ENCODE measurements around the gene PITRM1.

PITRM1 gene

DNA sequence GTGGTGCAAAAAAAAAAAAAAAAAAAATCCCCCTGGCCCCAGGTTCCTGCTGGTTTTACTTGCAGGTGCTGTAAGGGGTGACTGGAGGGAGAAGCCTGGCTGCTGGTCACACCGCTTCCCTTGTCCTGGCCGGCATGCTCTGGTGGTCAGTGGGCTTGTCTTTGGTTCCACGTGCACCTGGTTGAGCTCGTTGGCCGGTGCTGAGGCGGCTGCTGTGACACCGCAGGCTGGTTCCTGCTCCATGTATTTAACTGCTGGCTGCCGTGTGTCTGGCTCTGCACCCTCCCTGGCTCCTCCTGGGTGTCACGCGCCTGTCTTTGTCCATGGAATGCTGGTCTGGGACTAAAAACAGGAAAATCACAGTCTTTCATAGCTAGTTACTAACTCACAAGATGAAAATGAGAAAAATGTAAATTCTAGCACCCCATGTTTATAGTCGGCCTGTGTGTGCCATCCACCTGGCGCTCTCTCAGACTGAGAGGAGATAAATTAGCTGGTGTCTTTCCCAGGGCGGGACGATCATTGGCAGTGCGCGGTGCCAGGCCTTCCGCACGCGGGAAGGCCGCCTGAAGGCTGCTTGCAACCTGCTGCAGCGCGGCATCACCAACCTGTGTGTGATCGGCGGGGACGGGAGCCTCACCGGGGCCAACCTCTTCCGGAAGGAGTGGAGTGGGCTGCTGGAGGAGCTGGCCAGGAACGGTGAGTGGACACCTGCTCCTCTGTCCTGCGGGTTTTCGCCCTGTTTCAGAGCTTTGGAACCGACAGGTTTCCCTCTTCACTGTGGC lies 71.5 kb downstream of the PITRM1 start:
- no peak for DNase-seq (ENCODE audit: low spot score)

DNA sequence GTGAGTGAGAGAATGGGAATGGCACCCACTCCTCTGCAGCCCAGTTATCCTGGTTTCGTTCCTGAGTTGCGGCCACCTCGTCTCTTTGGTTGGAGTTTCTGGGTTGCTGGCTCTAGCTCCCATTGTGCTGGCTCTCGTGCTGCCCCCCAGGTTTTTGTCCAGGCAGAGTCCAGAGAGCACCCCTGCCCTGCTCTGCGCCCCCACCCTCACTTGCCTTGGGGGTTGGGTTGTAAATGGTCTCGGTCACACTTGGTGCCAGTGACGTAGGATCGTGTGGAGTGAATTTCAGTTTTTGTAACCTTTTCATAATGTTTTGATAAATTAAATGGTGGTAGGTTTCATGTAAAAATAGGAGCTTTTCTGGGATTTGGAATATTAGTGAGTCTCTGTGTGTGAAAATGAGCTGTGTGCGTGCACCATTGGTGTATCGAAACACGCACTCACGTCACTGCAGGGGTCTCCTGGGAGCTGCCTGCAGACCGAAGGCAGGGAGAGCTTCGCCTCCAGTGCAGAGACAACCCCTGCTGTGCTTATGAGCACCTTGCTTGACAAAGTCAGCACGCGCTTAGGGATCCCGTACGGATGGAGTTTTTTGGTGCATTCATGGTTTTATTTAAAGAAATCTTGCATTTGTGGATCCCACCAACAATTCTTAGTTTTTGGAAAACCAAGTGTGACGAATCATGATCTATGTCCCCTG lies 72.3 kb downstream of the PITRM1 start:
- DNase-seq (ENCODE audit: low spot score), result no peak

DNA sequence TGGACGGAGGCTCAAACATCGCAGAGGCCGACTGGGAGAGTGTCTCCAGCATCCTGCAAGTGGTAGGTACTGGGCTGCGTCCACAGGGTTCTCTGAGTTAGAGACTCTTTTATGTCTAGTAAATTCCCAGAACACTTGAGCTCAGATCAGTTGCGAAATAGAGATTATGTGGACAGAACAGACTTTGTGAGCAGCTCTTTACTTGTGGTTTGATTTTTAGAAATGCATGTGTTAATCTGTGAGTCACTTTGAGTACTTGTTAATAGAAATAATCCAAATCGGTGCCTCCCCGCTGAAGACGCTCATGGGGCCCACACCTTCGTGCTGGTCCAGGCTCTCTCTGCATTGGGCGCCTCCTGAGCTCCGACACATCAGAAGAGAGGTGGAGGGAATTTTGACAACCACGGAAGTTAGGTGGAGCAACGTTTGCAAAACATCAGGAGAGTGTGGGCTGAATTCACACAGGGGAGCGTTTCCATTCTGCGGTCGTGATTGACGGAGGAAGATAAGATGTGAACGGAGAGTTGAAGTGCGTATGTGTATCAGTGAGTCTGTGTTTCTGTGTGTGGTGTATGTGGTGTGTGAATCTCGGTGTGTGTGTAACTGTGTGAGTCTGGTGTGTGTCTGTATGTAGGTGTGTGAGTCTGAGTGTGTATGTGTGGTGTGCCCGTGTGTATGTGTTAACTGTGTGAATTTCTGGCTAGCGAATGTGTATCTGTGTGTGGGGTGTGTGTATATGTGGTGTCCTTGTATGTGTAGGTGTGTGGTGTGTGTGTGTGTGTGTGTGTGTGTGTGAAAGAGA lies 73.1 kb downstream of the PITRM1 start:
- no peak for DNase-seq (ENCODE audit: low spot score)

DNA sequence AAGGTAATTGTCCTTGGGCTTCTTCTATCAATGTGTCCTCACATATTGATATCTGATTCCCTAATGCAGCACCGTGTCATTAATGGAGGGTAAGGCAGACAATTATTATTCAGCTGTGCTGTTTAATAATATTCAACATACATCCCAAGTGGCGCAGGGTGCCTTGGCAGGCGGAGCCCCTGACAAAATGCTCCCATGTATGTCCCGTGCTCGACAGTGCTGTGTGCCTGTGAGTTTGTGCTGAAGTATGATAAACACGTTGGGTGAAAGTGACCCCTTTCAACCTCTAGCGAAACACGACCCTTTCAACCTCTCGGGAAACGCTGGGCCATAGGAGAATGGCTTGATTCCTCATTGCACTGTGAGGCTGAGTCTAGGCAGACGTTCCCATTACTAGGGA lies 73.9 kb downstream of the PITRM1 start:
- DNase-seq (ENCODE audit: low spot score), result no peak

DNA sequence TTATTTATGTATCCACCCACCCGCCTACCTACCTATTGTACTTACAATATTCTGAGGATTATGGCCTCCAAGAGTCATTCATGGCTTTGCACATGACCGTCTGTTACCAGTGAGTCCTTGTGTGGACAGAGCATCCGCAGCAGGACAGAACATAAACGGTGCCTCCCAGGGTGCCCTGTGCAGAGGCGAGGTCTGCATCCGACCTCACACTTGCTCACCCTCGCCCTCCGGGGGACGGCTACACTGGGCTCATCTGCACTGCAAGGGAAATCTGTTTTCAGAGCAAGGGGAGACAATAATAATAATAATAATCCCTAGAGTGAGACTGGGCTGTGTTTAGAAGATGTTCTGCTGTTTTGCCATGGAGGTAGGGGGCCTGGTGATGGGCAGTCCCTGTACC lies 75.4 kb downstream of the PITRM1 start:
- no peak for DNase-seq (ENCODE audit: low spot score)

DNA sequence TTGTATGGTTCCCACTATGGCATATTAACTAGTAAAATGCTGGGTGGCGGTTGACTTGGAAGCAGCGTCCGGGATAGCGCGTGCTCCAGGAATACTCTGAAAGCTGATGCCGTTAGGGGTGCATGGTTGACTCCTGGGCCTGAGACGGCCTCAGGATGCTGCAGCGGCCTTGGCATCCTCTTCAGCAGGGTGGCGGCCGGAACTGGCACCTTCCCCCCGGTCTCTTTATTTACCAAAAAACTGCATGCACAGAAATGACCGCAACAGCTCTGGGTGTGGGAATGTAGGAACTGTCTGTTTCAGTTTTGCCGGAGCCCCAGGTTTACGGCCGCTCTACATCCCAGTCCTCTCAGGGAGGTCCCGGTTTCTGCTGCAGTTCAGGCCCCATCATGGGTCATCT lies 76.4 kb downstream of the PITRM1 start:
- no peak for DNase-seq (ENCODE audit: low spot score)

DNA sequence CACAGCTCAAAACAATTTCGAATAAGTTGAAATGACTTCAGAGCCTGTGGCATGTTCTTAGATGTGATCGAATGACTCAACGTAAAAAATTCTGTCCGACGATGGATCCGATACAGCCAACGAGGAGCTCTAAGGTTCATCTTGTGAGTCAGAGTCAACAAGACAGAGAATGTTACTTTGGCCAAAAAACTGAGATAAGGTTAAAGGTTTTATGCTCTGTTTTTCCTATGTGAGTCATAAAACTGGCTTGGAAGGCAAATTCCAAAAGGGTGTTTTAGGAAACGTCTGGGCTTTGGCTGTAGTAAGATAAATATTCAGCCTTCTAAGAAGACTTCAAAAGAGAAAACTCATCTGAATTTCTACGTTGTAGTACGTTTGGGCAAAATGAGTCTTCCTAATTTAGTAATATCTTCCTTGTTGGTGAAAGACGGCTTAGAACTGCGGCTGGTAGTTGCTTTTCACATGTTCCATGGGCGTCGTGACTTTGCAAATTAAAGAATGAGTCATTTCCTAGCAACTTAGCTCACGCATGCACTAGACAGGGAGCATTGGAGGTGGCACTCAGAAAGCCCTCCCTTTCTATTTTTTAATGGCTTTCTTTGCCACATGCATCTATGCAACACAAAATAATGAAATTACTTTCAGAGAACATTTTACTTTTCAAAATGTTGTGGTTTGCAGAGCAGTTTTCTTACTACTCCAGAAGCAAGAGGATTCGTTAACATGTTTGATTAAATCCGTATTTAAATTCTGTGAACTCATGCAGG lies 77.0 kb downstream of the PITRM1 start:
- no peak for DNase-seq (ENCODE audit: low spot score)

DNA sequence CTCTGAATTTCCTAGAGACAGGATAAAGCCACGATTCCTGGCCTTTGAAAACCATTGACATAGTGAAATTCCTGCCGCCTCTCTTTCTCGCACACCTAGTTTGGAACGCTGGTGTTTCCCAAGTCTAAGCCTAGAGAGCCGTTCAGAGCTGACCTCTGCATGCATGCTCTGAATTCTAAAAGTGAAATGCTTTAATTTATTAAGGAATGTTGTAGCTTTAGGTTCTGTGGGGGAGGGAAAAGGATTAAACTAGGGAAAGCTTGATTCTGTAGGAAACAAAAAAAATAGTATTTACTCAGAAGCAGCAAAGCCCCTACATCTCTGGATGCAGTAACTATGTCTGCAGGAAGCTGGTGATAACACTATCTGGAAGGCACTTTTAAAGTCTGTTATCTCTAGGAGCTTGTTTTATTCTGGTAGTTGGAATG lies 78.0 kb downstream of the PITRM1 start:
- no peak for DNase-seq (ENCODE audit: low spot score)

DNA sequence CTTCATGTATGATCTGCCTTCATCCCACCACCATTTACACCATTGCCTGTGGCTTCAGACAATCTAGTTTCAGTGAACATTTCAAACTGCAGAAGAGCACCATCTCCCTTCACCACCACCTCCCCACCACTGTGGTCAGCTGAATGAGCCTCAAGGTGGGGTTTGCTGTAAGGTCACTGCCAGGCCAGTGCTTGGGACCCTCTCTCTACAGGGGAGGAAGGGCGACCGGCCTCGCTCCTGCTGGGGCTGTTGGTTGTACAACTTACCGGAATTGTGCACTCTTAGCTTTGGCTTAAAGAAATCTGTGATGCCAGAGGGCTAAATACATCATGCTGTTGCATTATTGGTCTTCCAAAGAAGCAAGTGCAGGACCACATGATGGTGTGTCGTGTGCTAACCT lies 78.6 kb downstream of the PITRM1 start:
- DNase-seq (ENCODE audit: low spot score), result no peak

DNA sequence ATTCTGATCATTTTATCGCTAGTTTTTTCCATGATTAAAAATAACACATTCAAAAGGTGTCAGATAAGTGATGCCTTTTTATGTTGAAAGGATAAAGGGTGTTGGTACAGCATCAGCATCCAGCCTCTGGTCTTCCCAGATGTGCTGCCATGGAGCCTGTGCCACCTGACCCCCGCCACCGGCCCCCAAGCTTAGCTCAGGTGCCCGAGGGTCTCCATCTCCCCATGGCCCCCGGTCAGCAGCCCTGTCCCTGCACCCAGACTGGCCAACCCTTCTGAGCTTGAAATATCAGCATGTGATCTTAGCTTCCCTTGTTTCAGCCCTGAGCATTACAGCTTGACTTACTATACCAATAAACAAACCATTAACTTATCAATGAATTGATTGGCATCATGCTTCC lies 80.7 kb downstream of the PITRM1 start:
- DNase-seq (ENCODE audit: low spot score), result no peak

DNA sequence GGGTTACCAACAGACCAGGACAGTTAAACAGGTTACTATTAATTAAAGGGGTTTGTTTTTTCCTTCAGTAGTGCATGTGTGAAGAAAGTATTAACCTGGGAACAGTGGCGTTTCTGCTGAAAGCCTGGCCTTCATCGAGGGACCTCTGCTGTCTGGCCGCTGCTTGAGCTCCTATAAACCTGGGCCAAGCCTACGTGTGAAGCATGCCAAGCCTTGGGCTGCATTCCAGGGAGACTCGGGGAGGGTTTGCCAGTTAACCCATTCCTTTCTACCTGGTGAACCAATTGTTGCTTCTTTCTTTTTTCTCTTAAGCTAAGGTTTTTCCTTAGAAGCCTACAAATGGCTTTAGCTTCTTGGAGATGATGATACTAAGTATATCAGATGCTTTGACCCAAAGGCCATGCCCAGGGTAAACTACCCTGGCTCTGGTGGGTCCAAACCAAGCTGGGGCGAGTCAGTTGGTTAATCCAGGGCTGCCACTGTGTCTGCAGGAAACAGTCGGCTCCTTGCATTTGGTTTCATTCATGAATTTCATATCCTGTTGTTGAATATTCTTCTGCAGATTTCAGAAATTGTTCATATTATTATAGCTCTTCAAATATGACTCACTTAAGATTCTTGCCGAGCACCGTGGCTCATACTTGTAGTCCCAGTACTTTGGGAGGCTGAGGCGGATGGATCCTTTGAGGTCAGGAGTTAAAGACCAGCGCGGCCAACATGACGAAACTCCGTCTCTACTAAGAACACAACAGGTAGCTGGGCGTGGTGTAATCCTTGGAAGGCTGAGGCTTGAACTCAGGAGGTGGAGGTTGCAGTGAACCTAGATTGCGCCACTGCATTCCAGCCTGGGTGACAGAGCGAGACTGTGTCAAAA lies 81.4 kb downstream of the PITRM1 start:
- DNase-seq (ENCODE audit: low spot score), result no peak

DNA sequence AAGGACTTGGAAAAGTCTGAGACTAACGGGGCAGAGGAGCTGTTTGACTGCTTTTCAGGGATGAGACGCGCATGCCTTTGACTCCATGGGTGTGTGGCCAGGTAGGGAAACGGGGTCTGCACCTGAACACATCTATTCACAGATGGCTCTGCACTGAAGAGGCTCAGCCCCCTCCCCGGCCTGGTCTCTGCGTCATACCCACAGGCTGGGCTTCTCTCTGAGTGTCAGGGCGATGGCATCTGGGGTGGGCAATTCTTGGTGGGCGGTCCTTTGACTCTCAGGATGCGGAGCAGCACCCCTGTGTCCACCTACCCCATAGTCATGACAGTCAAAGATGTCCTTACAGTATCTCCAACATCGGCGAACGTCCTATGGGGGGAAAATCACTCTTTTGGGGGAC lies 82.2 kb downstream of the PITRM1 start:
- DNase-seq (ENCODE audit: low spot score), result no peak
